WTC11 (cell line): ENCODE results near the gene ORAI1. TPM values are rescaled to one million over a fixed set of nuclear protein-coding genes. Genes with fewer than 3 reads are reported as not detected.

ENCODE experiments used
- ATAC-seq: fragments of 200-7000 bp; cut with Tn5 transposase; 2 replicates; pipeline ENCODE4 v1.10.0; 2021; ENCODE audit warnings: mild to moderate bottlenecking, moderate library complexity
- CTCF ChIA-PET: fragments of 300-600 bp; sonication (Branson Sonifier 250); formaldehyde crosslinking; loops from one replicate; lab custom pipeline; 2021; ENCODE audit warnings: antibody characterized with exemption; lab: Charles Lee
- POLR2A ChIA-PET: fragments of 350-600 bp; sonication (Branson Sonifier 250); formaldehyde crosslinking; loops from one replicate; lab custom pipeline; 2021; ENCODE audit warnings: antibody characterized with exemption; lab: Charles Lee
- DNase-seq: peaks from one replicate; pipeline ENCODE4 v3.0.0; 2021; ENCODE audit warnings: low spot score
- H3K27ac Mint-ChIP-seq: 2 replicates; pipeline ENCODE4 v1.8.0; 2021; ENCODE audit warnings: mixed read lengths
- H3K27me3 Mint-ChIP-seq: 2 replicates; pipeline ENCODE4 v1.8.0; 2021; ENCODE audit warnings: low read depth, mild to moderate bottlenecking, moderate library complexity, mixed read lengths
- H3K36me3 Mint-ChIP-seq: 2 replicates; pipeline ENCODE4 v1.8.0; 2021; ENCODE audit warnings: mixed read lengths
- H3K4me1 Mint-ChIP-seq: 2 replicates; pipeline ENCODE4 v1.8.0; 2022; ENCODE audit warnings: mixed read lengths
- H3K4me3 Mint-ChIP-seq: 2 replicates; pipeline ENCODE4 v1.8.0; 2021; ENCODE audit warnings: mild to moderate bottlenecking, moderate library complexity, mixed read lengths
- H3K9me3 Mint-ChIP-seq: 2 replicates; pipeline ENCODE4 v1.8.0; 2021; ENCODE audit warnings: mixed read lengths
- CREB1 ChIP-seq: sonication (generic); formaldehyde crosslinking; IDR thresholded peaks from 2 replicates; pipeline ENCODE4 v1.8.0; 2023; ENCODE audit warnings: mild to moderate bottlenecking, missing genetic modification reagents
- CREM ChIP-seq: sonication (generic); formaldehyde crosslinking; IDR thresholded peaks from 2 replicates; pipeline ENCODE4 v1.8.1; 2022; ENCODE audit warnings: mild to moderate bottlenecking, missing genetic modification reagents, moderate library complexity
- E2F1 ChIP-seq: sonication (generic); formaldehyde crosslinking; IDR thresholded peaks from 2 replicates; pipeline ENCODE4 v1.8.0; 2022; ENCODE audit warnings: mild to moderate bottlenecking, missing genetic modification reagents
- E2F4 ChIP-seq: sonication (generic); formaldehyde crosslinking; IDR thresholded peaks from 2 replicates; pipeline ENCODE4 v1.8.1; 2022; ENCODE audit warnings: low read depth, mild to moderate bottlenecking, moderate library complexity, missing genetic modification reagents, borderline replicate concordance
- ELF4 ChIP-seq: sonication (generic); formaldehyde crosslinking; IDR thresholded peaks from 2 replicates; pipeline ENCODE4 v1.8.1; 2022; ENCODE audit warnings: low read depth, mild to moderate bottlenecking, moderate library complexity, missing genetic modification reagents
- FOXJ3 ChIP-seq: sonication (generic); formaldehyde crosslinking; IDR thresholded peaks from 2 replicates; pipeline ENCODE4 v1.9.0; 2021; ENCODE audit warnings: missing genetic modification reagents, mild to moderate bottlenecking, borderline replicate concordance
- GABPB1 ChIP-seq: sonication (generic); formaldehyde crosslinking; IDR thresholded peaks from 2 replicates; pipeline ENCODE4 v1.8.1; 2023; ENCODE audit warnings: mild to moderate bottlenecking, missing genetic modification reagents
- HMGA2 ChIP-seq: fragments of 250-450 bp; sonication (Bioruptor Pico); IDR thresholded peaks from 2 replicates; pipeline ENCODE4 v1.4.0; 2021; ENCODE audit warnings: mild to moderate bottlenecking, moderate library complexity
- NFATC4 ChIP-seq: fragments of 250-450 bp; sonication (Bioruptor Pico); IDR thresholded peaks from 2 replicates; pipeline ENCODE4 v1.9.0; 2021; ENCODE audit warnings: mild to moderate bottlenecking
- NFYB ChIP-seq: sonication (generic); formaldehyde crosslinking; conservative IDR thresholded peaks from 2 replicates; pipeline ENCODE4 v1.8.0; 2022; ENCODE audit warnings: low read depth, missing genetic modification reagents
- SP1 ChIP-seq: sonication (generic); formaldehyde crosslinking; conservative IDR thresholded peaks from 2 replicates; pipeline ENCODE4 v1.8.1; 2022; ENCODE audit warnings: missing genetic modification reagents
- USF1 ChIP-seq: sonication (generic); formaldehyde crosslinking; IDR thresholded peaks from 2 replicates; pipeline ENCODE4 v1.8.0; 2022; ENCODE audit warnings: mild to moderate bottlenecking, missing genetic modification reagents
- USF2 ChIP-seq: sonication (generic); formaldehyde crosslinking; IDR thresholded peaks from 2 replicates; pipeline ENCODE4 v1.8.1; 2023; ENCODE audit warnings: mild to moderate bottlenecking, missing genetic modification reagents, moderate library complexity
- ZBTB21 ChIP-seq: sonication (generic); formaldehyde crosslinking; IDR thresholded peaks from 2 replicates; pipeline ENCODE4 v1.8.1; 2023; ENCODE audit warnings: mild to moderate bottlenecking, missing genetic modification reagents, borderline replicate concordance
- ZBTB43 ChIP-seq: sonication (generic); formaldehyde crosslinking; IDR thresholded peaks from 2 replicates; pipeline ENCODE4 v1.8.1; 2023; ENCODE audit warnings: mild to moderate bottlenecking, missing genetic modification reagents
- ZNF138 ChIP-seq: sonication (generic); formaldehyde crosslinking; conservative IDR thresholded peaks from 2 replicates; pipeline ENCODE4 v1.8.1; 2022; ENCODE audit warnings: mild to moderate bottlenecking, moderate library complexity, missing genetic modification reagents
- ZNF232 ChIP-seq: sonication (generic); formaldehyde crosslinking; IDR thresholded peaks from 2 replicates; pipeline ENCODE4 v1.8.0; 2022; ENCODE audit warnings: mild to moderate bottlenecking, missing genetic modification reagents
- ZNF396 ChIP-seq: fragments of 250-450 bp; sonication (Bioruptor Pico); IDR thresholded peaks from 2 replicates; pipeline ENCODE4 v1.8.0; 2021; ENCODE audit warnings: mild to moderate bottlenecking, moderate library complexity, borderline replicate concordance
- ZNF423 ChIP-seq: fragments of 250-450 bp; sonication (Bioruptor Pico); IDR thresholded peaks from 2 replicates; pipeline ENCODE4 v2.1.2; 2022; ENCODE audit warnings: mild to moderate bottlenecking, moderate library complexity
- ZNF671 ChIP-seq: fragments of 250-450 bp; sonication (Bioruptor Pico); IDR thresholded peaks from 2 replicates; pipeline ENCODE4 v1.8.0; 2021; ENCODE audit warnings: mild to moderate bottlenecking
- total RNA-seq: library from RNA; stranded (reverse); gene quantifications from 3 replicates; pipeline ENCODE4 v1.2.3, GENCODE V29; 2021

Gene ORAI1
- total RNA-seq, 1 experiment from 2014 or later, result 27.7 TPM

GRCh38 chr12:121580959-121581685 lies 45.2 kb upstream of the ORAI1 start, which contains the start of gene KDM2B:
Gene KDM2B (minus strand): TSS chr12:121581023. CDS start chr12:121580911, 112 bp downstream.
- peaks cover 4% of the 10 kb centered on the region for H3K36me3 Mint-ChIP-seq
- DNase-seq, result no peak
- H3K9me3 Mint-ChIP-seq, result no peaks in the 10 kb centered on the region
- H3K27ac Mint-ChIP-seq, result peak within 1 kb of the TSS; percentile 100
- POLR2A ChIA-PET, result interaction anchor here (0.6 to 6.9 kb wide), 7 partner anchors 29 to 180 kb away, joined by 3 to 73 read pairs (median 4); partner anchors contain the start of gene ORAI1
- CTCF ChIA-PET, result interaction anchor here (0.6 to 6.0 kb wide), 7 partner anchors 11 to 231 kb away, joined by 3 to 61 read pairs (median 4); partner anchors contain the start of genes MORN3 and ORAI1
- H3K4me1 Mint-ChIP-seq, result peaks cover 42% of the 10 kb centered on the region
- peak within 1 kb of the TSS; percentile 99 for H3K4me3 Mint-ChIP-seq
- no peak for ATAC-seq
- H3K27me3 Mint-ChIP-seq, result no peaks in the 10 kb centered on the region
- 0 out of 2 replicates have a peak, but pooled peaks have one; percentile 11 for TF ChIP-seq ZBTB43 (CRISPR knock-in tag)
- TF ChIP-seq ZNF232 (CRISPR knock-in tag), result no peak
- TF ChIP-seq, all 79 proteins: peak for 1

GRCh38 chr12:121581686-121582429 lies 44.5 kb upstream of the ORAI1 start:
- no peaks in the 10 kb centered on the region for H3K27me3 Mint-ChIP-seq
- no peak for DNase-seq
- CTCF ChIA-PET, result interaction anchor here (1.1 to 6.0 kb wide), 7 partner anchors 29 to 230 kb away, joined by 3 to 61 read pairs (median 7); partner anchors contain the start of genes MORN3 and ORAI1
- peak overlapping the region; percentile 98 for H3K27ac Mint-ChIP-seq
- peak overlapping the region; percentile 99 for H3K4me3 Mint-ChIP-seq
- peaks cover 37% of the 10 kb centered on the region for H3K4me1 Mint-ChIP-seq
- H3K36me3 Mint-ChIP-seq, result 0 out of 2 replicates have a peak, but pooled peaks cover 2% of the 10 kb centered on the region
- no peaks in the 10 kb centered on the region for H3K9me3 Mint-ChIP-seq
- TF ChIP-seq USF2 (CRISPR knock-in tag), result peak; percentile 44
- peak; percentile 65 for TF ChIP-seq USF1 (CRISPR knock-in tag)
- no peak for TF ChIP-seq GABPB1 (CRISPR knock-in tag)
- POLR2A ChIA-PET, result interaction anchor here (0.6 to 6.9 kb wide), 6 partner anchors 28 to 180 kb away, joined by 3 to 73 read pairs (median 4); partner anchors contain the start of gene ORAI1
- no peak for ATAC-seq

- Mint-ChIP-seq H3K4me3 (peak overlapping the region; percentile 99), H3K27ac (peak overlapping the region; percentile 97), H3K9me3 (no peaks in the 10 kb centered on the region), H3K4me1 (peaks cover 34% of the 10 kb centered on the region), H3K36me3 (0 out of 2 replicates have a peak, but pooled peaks cover 2% of the 10 kb centered on the region), H3K27me3 (no peaks in the 10 kb centered on the region)
- DNase-seq, result peak; percentile 57
- ATAC-seq, result peak; percentile 68
- CTCF ChIA-PET, result interaction anchor here (1.0 to 2.0 kb wide), 7 partner anchors 30 to 104 kb away, joined by 3 to 9 read pairs (median 4); partner anchors contain the start of gene ORAI1
- POLR2A ChIA-PET, result interaction anchor here (0.7 to 1.9 kb wide), 10 partner anchors 12 to 89 kb away, joined by 3 to 11 read pairs (median 4); partner anchors contain the start of gene ORAI1
- TF ChIP-seq ZNF396 (no peak), HMGA2 (CRISPR knock-in tag) (no peak), ZBTB21 (CRISPR knock-in tag) (0 out of 2 replicates have a peak, but pooled peaks have one; percentile 21), E2F1 (no peak), ZNF423 (CRISPR knock-in tag) (no peak; the same call in 1 of the 2 replicates), SP1 (0 out of 2 replicates have a peak, but pooled peaks have one; percentile 50), NFATC4 (CRISPR knock-in tag) (no peak), NFYB (CRISPR knock-in tag) (no peak), ZBTB43 (CRISPR knock-in tag) (no peak), ELF4 (no peak), ZNF138 (CRISPR knock-in tag) (no peak), ZNF671 (CRISPR knock-in tag) (no peak), E2F4 (CRISPR knock-in tag) (no peak), CREB1 (CRISPR knock-in tag) (no peak), CREM (no peak), FOXJ3 (CRISPR knock-in tag) (no peak)
These were observed 43.6 kb upstream of the ORAI1 start for GRCh38 chr12:121582583-121583333.
